PC-3 (cell line): ENCODE data around the gene PRRT2.

Experiments
- CTCF ChIP-seq: fragments of 300-600 bp; sonication (generic); conservative IDR thresholded peaks from 2 replicates; pipeline ENCODE4 v1.5.1; 2017; ENCODE audit warnings: antibody characterized with exemption, low read depth, mild to moderate bottlenecking, low read length
- EZH2 ChIP-seq: fragments of 300-600 bp; sonication (generic); IDR thresholded peaks from one replicate; pipeline ENCODE4 v1.6.1; 2017; ENCODE audit warnings: antibody characterized with exemption, mild to moderate bottlenecking, low read length; ENCODE audit not compliant: unreplicated experiment
- EZH2phosphoT487 ChIP-seq: fragments of 300-600 bp; sonication (generic); IDR thresholded peaks from 2 replicates; pipeline ENCODE4 v1.6.1; 2018; ENCODE audit warnings: mild to moderate bottlenecking, antibody characterized with exemption, low read length, borderline replicate concordance

- TF ChIP-seq CTCF (no peak), EZH2 (no peak), EZH2phosphoT487 (no peak)
Observed at GRCh38 chr16:29860218-29860617, 48.2 kb downstream of the PRRT2 start.
